GM19239 (cell line): Measurements from ENCODE around the gene GTF3A.
A peak's percentile ranks its signal among the peaks of the same experiment; 100 is the strongest.

Experiments
- DNase-seq: peaks from one replicate; pipeline ENCODE4 v3.0.0; 2011; ENCODE audit warnings: low spot score; ENCODE audit not compliant: insufficient read length
- FAIRE-seq: peaks from 2 replicates; lab custom pipeline; 2011; peaks lifted over from hg19 to GRCh38; lab: Jason Lieb, UNC

GTF3A gene

GRCh38 chr13:27403727-27404385 is 20.6 kb upstream of the GTF3A start:
- FAIRE-seq: no peak
- DNase-seq: no peak

- no peak for DNase-seq
- FAIRE-seq: no peak
Measured at GRCh38 chr13:27404680-27405079, 19.7 kb upstream of the GTF3A start.

DNA sequence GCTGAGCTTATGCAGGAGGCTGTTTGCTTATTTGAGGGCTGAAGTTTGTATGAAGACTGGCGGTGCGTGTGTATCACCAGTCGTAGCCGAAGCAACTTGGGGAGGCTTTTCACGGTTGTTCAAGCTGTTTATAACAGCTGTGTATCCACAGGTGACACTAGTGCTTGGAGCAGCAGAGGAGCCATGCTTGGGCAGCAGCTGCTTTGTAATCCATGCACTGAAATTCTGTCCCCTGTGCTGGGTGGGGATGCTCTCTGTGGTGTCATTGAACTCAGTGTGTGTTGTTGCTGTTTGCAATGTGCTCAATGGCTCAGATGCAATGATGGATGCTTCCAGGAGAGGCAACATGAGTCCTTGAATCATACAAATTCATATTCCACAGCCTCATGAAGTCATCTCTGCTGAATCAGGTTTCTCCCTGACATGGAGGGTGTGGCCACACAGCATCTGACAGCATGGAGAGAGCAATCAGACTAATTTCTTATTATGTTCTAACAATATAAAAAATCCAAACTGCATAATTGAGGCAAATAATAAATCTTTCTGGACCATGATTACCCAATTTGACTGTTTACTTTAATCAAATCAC is 18.8 kb upstream of the GTF3A start:
- FAIRE-seq: no peak

DNA sequence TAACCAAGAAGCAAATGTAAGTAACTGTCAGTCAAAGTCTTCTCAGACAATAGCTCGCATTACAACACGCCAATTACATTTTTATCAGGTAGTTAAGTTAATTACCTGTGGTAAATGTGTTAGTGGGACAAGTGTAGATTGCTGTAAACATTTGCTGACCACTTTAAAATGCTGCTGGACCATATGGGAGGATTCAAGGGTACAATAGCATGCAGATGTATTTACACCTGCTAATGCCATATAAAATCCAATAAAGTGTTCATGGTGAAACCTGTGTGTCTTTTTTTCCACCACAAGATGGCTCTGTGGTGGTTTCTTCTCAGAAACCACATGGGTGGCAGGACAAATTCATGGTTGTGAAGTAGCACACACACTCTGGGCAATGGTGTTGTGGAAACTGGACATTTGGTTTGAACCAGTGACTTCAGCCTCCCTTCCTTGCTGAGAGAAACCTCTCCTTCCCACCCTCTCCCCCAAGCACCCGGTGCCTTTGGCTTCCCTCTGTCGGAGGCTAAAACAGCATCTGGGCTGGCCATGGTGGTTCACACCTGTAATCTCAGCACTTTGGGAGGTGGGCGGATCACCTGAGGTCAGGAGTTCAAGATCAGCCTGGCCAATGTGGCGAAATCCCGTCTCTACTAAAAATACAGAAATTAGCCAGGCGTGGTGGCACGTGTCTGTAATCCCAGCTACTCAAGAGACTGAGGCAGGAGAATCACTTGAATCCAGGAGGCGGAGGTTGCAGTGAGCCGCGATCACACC is 18.1 kb upstream of the GTF3A start:
- peak; percentile 78 for FAIRE-seq

More for the DNA sequence above, 18.8 kb upstream of the GTF3A start:
- DNase-seq: no peak

GRCh38 chr13:27408074-27408473 is 16.3 kb upstream of the GTF3A start:
- DNase-seq (no peak), FAIRE-seq (no peak)

More for the DNA sequence above, 18.1 kb upstream of the GTF3A start:
- peak; percentile 48 for DNase-seq

- FAIRE-seq (no peak), DNase-seq (no peak)
Measured at GRCh38 chr13:27409013-27409412, 15.4 kb upstream of the GTF3A start.

DNA sequence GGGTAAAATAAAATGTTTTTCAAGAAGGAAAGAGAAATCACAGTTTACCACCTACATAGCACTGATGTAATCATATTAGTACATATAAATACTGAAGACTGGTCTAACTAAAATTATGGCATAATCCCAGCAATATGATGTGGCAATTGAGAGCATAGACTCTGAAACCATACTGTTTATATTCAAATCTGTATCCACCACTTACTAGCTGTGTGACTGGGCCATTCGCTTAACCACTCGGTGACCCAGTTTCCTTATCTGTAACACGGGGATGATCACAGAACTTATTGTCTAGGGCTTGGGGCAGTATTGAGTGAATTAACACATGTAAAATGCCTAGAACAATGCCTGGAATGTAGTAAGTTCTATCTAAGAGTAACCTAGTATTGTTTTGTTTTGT is 13.1 kb upstream of the GTF3A start:
- no peak for FAIRE-seq
- DNase-seq: no peak

DNA sequence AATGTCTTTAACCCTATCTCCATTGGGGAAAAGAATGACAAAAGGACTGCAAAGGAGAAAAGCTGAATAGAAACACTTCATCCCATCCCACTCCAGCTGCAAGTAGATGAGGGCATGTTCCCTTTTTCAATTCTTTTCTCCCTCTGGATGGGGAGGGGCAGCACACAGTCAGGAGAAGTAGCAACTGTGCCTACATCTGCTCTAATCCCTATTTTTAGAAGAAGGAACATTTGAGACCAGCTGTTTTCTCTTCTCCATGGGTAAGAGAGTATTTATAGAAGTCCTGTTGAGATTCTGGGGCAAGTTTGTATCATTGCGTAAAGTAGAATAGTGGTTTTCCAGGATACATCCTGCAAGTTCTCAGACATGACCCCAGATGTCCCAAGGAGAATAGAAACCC is 9.3 kb upstream of the GTF3A start:
- DNase-seq (no peak), FAIRE-seq (no peak)

- no peak for FAIRE-seq
- DNase-seq: no peak
Measured at GRCh38 chr13:27419328-27419727, 5.1 kb upstream of the GTF3A start.

DNA sequence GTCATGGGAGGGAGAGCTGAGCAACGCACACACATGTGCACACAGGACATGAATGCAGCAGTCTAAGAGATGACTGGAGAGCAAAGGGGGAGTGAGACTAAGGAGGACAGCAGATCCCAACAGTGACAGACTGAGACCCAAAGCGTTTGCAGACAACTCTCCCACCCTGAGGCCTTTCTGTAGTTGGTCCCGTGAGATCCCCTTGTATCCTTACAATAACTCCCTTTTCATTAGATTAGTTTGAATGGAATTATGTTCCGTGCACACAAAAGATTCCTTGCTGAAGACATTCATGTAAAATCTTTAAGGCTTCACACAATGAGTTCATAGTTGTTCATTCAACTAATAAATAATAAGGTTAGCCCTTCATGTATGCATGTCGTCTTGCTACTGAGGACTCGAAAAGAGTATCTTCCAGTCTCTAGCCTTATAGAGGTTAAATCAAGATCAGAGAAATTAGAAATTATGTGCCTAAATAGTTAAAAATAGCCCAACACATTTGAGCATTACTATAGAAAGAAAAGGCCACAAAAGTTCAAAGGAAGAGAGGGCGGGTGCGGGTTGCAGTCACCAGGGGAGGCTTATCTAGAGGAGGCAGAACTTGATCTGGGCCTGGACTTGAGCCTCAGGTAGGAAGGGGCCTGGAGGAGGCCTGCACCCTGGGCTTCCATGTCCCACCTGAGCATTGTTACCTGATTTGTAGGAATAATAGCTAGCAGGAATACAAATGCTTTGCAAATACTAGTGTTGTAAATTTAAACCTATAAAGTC is 3.1 kb upstream of the GTF3A start:
- FAIRE-seq: no peak
- no peak for DNase-seq

GRCh38 chr13:27423333-27423732 is 1.1 kb upstream of the GTF3A start:
- no peak for FAIRE-seq
- DNase-seq: no peak

DNA sequence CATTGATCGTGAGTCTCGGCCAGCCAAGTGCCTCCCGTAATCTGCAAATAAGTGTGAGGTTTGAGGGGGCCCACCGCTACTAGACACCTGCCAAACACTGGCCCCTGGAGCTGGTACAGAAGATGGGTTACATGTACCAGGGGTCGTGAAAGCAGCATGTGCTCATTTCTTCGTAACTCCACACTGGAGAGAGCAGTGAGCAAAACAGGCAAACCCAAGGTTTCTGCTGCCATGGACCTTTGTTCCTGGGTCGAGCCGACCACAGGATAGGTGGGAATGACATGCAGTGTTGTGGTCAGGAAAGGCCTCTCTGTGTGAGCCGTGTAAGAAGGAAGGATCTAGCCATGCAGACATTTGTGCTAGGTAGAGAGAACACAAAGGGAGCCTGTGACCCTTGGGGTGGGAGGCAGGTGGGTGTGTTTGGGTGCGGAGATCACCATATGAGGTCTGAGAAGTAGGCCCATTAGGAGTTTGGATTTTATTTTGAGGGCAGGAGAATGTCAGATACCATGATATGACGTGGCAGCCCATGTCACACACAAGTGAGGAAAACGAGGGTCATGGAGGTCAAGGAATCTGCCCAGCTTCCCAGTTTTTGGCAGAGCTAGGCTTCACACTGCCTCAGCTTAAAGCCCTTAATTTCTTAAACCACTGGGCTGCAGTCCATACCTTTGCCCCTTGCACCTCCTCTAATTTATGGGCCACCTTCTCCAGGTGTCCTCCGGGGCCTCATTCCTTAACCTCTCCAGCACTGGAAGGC is 919 bp downstream of the GTF3A start:
- DNase-seq (no peak), FAIRE-seq (peak; percentile 57)

DNA sequence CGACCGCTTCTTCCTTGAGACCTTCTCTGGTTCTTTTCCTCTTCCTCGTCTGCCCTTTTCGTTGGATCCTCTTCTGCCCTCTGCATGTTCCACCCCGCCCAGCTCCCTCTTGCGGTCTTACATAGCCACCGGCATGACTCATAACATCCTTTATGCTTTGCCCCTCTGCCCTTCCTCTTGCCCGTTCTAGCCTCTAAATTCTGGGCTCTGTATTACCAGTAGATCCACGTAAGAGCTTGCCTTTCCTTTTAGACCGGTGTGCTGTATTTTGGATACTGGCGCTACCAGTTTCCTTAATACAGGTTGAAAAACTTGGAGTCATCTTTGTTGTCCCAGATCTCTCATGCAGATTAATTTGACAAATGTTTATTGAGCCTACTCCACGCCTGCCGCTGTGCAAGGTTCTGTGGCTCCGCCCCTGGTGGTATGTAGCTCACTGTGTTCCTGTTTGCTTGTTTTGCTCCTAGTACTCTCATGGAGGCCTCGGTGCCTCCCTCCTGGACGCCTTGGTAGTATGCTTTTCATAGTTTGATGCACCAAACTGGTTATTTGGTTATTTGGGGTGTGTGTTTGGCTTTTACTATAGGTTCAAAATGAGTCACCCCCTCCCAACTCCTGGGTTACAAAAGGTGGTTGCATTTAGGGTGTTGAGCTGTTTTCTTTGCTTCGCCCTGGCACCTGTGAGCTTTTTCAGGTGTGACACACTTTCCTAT is 1.7 kb downstream of the GTF3A start:
- DNase-seq: no peak
- FAIRE-seq: peak; percentile 98

DNA sequence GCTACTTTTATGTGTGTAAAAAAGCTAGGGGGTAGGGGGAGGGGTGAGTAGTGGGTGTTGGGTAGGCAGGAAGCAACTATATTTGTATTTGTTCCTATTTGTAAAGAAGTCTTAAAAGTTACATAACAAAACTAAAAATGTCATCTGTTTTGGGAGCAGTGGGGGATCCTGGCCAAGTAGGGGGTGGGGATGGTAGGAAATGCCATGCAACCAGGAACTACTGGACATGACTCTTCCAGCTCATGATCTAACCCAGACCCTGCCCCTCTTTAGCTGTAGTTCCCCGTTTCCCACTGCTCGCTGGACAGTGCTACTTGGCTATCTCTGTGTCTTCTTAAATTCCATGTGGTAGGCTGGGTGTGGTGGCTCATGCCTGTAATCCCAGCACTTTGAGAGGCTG is 3.2 kb downstream of the GTF3A start:
- FAIRE-seq: no peak
- DNase-seq: no peak

- no peak for FAIRE-seq
- DNase-seq: no peak
Measured at GRCh38 chr13:27428160-27428559, 3.7 kb downstream of the GTF3A start.

GRCh38 chr13:27432180-27432579 is 7.8 kb downstream of the GTF3A start:
- FAIRE-seq: no peak
- DNase-seq: no peak

DNA sequence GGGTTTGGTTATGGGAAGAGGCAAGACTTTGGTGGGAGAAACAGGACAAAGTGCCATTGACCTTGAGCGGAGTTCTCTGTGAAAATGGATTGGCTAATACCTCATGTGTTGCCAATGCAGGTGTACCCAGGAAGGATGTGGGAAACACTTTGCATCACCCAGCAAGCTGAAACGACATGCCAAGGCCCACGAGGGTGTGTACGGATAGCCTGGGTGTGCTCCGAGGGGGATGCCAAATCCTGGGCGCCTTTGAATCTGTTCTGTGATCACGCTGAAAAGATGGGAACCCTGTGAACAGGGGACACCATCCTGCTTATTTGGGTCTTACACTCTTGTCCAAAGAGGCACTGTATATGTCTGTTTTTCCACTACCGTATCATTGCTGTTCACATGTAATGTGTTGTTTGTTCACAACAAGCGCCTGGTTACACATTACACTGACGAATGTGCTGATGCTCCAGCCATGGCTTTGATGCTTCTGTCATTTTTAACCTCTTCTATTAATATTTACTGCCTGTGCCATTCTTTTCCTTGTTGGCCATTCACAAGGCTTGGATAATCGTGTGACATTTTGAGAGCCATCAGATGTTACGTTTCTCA is 8.3 kb downstream of the GTF3A start:
- DNase-seq (no peak), FAIRE-seq (no peak)

DNA sequence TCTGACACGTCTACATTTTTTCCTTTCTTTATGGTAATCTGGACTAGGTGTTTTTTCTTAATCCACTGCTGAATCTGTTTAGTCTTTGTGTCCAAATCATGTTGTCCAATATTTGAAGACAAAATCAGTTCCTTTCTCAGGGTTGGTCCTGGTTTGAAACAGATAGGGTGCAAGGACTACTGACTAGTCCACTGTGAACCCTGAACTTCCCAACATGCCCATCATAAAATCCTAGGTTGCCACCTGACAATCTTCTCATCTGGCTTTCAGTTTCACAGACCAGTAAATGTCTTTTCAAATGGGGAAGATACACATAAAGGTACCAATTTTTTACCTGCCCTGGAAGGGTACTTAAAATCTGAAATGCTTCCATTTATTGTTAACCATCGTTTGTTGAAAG is 12.7 kb downstream of the GTF3A start:
- DNase-seq (no peak), FAIRE-seq (no peak)

DNA sequence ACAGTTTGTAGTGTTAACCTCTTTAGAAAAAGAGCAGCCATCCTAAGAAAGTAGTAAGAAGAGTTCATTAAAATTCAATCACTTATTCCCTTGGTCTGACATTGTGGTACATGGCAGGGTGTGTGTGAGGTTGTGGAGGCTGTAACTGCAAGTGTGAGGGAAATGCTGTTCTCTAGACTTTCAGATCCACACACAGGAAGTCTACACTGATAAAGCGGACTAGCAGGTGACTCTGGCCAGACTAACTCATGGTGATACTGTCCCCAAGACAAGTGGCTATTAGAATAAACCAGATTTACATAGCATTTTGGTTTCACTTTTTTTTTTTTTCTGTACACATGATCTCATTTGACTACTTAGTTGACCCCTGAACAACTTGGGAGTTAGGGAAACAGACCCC is 16.0 kb downstream of the GTF3A start:
- peak; percentile 81 for FAIRE-seq

More for the DNA sequence above, 16.0 kb downstream of the GTF3A start:
- peak; percentile 17 for DNase-seq
